ENCODE measurements around the gene PMEL. TPM values are rescaled to one million over a fixed set of nuclear protein-coding genes. Genes with fewer than 3 reads are reported as not detected.
"Not testable (repeated sequence)": the region's sequence is repeated elsewhere in the genome, so short reads cannot be mapped to it uniquely, and the experiment has no call there.

Gene PMEL
- total RNA-seq, 1 donor from 2014 or later: not detected

DNA sequence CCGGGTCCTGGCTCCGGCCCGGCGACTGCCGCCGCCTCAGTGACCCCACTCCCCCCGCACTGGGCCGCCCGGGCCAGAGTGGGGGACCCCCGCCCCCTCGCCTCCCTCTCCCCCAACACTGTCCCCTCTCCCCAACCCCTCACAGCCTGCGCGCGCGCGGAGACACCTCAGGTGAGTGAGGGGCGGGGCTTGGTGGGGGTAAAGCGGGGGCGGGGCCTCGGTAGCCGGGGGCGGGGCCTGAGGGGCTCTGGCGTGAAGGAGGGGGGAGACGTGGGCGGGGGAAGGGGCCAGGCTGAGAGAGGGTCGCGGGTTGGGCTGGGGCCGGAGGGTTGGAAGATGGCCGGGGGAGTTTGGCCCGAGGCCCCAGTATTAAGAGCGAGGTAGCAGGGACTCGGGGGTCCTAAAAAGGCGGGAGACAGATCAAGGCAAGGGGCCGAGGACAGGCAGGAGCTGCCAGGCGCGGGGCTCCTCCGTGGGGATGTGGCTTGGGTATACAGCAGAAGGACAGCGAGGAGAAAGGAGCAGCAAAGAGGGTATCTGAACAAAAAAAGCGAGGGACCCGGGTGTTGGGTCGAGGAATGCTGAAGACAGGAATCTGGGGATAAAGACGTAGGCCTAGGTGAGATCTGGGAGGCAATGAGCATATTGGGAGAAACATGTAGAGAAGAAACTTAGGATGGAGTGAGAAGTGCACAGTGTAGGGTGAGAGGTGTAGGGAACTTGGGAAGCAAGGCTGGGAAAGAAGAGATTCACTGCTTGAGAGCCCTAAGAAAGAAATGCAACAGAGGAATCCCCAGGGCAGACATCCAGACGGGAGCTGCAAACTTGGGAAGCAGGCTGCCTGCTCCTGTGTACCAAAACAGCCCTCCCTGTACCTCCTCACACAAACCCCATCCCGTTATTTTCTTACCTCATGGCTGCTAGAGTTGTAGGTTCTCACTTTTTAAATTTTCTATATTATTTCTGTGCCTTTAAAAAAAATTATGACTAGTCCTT lies 42.0 kb upstream of the PMEL start:
- Histone ChIP-seq H3K4me1 (peaks cover 0 to 2% of the 10 kb centered on the region in 2 donors), H3K27ac (peak overlapping the region; percentile 93 to 97), H3K4me3 (peak overlapping the region; percentile 78 to 98), H3K36me3 (peaks cover 13 to 23% of the 10 kb centered on the region in 2 donors), H3K27me3 (no peaks in the 10 kb centered on the region), H3K9me3 (no peaks in the 10 kb centered on the region)
- TF ChIP-seq, protein P1, sequence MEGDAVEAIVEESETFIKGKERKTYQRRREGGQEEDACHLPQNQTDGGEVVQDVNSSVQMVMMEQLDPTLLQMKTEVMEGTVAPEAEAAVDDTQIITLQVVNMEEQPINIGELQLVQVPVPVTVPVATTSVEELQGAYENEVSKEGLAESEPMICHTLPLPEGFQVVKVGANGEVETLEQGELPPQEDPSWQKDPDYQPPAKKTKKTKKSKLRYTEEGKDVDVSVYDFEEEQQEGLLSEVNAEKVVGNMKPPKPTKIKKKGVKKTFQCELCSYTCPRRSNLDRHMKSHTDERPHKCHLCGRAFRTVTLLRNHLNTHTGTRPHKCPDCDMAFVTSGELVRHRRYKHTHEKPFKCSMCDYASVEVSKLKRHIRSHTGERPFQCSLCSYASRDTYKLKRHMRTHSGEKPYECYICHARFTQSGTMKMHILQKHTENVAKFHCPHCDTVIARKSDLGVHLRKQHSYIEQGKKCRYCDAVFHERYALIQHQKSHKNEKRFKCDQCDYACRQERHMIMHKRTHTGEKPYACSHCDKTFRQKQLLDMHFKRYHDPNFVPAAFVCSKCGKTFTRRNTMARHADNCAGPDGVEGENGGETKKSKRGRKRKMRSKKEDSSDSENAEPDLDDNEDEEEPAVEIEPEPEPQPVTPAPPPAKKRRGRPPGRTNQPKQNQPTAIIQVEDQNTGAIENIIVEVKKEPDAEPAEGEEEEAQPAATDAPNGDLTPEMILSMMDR (IDR thresholded peaks at IDR 0.05): no peak
- intact Hi-C loops (cut with DNase I): loop anchor here (1.0 to 5.0 kb wide), 3 partner anchors 11 to 69 kb away; partner anchors contain the start of genes RPS26 and SUOX
- DNase-seq (ENCODE audit: low spot score in 2 of 2): peak in 1 of 2 donors; percentile 70

DNA sequence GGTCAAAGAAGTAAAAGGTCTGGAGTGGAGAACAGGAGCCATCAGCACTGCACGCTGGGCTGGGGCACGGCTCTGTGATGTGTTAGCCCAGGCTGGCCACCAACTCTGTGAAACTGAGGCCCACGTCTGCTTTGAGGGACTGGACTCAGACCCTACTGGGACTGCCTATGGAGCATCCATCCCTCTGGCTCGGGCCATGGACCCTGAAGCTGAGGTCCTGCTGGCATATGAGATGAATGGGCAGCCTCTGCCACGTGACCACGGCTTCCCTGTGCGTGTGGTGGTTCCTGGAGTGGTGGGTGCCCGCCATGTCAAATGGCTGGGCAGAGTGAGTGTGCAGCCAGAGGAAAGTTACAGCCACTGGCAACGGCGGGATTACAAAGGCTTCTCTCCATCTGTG lies 38.4 kb upstream of the PMEL start:
- TF ChIP-seq, protein P1 (IDR thresholded peaks at IDR 0.05): no peak
- Histone ChIP-seq H3K9me3 (no peaks in the 10 kb centered on the region), H3K27ac (no peak overlapping the region), H3K27me3 (no peaks in the 10 kb centered on the region), H3K36me3 (peaks cover 20 to 22% of the 10 kb centered on the region in 2 donors), H3K4me1 (peaks cover 0 to 2% of the 10 kb centered on the region in 2 donors), H3K4me3 (no peak overlapping the region)
- DNase-seq (ENCODE audit: low spot score in 2 of 2): no peak
- intact Hi-C loops (cut with DNase I): no loop called here

DNA sequence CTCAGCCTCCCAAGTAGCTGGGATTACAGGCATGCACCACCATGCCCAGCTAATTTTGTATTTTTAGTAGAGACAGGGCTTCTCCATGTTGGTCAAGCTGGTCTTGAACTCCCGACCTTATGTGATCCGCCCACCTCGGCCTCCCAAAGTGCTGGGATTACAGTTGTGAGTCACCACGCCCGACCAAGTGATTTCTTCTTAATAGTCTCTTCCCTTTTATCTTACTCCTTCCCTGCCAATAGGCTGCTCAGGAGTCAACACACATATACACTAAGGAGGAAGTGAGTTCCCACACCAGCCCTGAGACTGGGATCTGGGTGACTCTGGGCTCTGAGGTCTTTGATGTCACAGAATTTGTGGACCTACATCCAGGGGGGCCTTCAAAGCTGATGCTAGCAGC lies 37.5 kb upstream of the PMEL start:
- intact Hi-C loops (cut with DNase I); DNase-seq (ENCODE audit: low spot score in 2 of 2); H3K27ac ChIP-seq; H3K4me1 ChIP-seq; H3K27me3 ChIP-seq; H3K4me3 ChIP-seq; H3K9me3 ChIP-seq: not testable (repeated sequence)
- H3K36me3 ChIP-seq: peaks cover 20 to 22% of the 10 kb centered on the region in 2 donors

DNA sequence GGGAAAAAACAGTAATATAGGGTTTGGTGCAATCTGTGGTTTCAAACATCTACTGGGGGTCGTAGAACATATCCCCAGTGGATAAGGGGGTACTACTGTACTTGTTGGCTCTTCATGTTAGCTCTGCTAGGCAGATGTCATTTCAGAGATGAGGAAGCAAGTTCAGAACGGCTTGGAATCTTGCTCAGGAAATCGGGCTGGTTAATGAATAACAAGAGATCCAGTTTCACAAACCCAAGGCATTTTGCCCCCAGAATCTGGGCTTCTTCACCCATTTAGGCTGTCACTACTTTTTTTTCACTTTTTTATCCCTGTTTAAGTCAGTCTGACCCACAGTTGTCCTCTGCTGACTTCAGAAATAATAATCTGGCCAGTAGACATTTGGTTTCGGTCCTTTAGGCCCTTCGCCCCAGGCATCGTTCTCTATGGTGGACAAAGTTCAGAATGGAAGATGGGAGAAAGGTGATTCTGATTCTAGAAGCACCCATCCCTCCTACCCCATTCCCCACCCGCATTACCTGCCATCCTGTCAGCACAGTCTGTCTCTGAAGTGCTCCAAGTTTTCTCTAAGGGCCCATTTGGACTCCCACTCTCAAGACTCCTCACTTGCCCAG lies 35.8 kb upstream of the PMEL start:
- no peaks in the 10 kb centered on the region for H3K27me3 ChIP-seq
- H3K4me3 ChIP-seq: no peak overlapping the region
- no peaks in the 10 kb centered on the region for H3K9me3 ChIP-seq
- no peak overlapping the region for H3K27ac ChIP-seq
- peaks cover 0 to 5% of the 10 kb centered on the region in 2 donors for H3K4me1 ChIP-seq
- intact Hi-C loops (cut with DNase I): no loop called here
- no peak for DNase-seq (ENCODE audit: low spot score in 2 of 2)
- TF ChIP-seq, protein P1 (IDR thresholded peaks at IDR 0.05): no peak
- H3K36me3 ChIP-seq: peaks cover 20 to 22% of the 10 kb centered on the region in 2 donors

DNA sequence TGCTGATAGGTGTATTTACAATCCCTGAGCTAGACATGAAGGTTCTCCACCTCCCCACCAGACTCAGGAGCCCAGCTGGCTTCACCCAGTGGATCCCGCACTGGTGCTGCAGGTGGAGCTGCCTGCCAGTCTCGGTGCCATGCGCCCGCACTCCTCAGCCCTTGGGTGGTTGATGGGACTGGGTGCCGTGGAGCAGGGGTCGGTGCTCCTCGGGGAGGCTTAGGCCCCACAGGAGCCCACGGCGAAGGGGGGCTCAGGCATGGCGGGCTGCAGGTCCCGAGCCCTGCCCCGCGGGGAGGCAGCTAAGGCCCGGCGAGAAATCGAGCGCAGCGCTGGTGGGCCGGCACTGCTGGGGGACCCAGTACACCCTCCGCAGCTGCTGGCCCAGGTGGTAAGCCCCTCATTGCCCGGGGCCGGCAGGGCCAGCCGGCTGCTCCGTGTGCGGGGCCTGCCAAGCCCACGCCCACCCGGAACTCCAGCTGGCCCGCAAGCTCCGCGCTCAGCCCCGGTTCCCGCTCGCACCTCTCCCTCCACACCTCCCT lies 34.2 kb upstream of the PMEL start:
- H3K4me1 ChIP-seq; intact Hi-C loops (cut with DNase I); H3K9me3 ChIP-seq; DNase-seq (ENCODE audit: low spot score in 2 of 2); H3K27ac ChIP-seq; H3K27me3 ChIP-seq; H3K4me3 ChIP-seq: not testable (repeated sequence)
- H3K36me3 ChIP-seq: peaks cover 20 to 22% of the 10 kb centered on the region in 2 donors

DNA sequence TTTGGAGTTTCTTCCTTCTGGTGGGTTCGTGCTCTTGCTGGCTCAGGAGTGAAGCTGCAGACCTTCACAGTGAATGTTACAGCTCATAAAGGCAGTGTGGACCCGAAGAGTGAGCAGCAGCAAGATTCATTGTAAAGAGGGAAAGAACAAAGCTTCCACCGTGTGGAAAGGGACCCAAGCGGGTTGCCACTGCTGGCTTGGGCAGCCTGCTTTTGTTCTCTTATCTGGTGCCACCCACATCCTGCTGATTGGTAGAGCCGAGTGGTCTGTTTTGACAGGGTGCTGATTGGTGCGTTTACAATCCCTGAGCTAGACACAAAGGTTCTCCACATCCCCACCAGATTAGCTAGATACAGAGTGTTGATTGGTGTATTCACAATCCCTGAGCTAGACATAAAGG lies 33.7 kb upstream of the PMEL start:
- H3K4me3 ChIP-seq; intact Hi-C loops (cut with DNase I); DNase-seq (ENCODE audit: low spot score in 2 of 2); H3K4me1 ChIP-seq; H3K27ac ChIP-seq; H3K9me3 ChIP-seq; H3K27me3 ChIP-seq: not testable (repeated sequence)
- H3K36me3 ChIP-seq: peaks cover 20 to 22% of the 10 kb centered on the region in 2 donors

DNA sequence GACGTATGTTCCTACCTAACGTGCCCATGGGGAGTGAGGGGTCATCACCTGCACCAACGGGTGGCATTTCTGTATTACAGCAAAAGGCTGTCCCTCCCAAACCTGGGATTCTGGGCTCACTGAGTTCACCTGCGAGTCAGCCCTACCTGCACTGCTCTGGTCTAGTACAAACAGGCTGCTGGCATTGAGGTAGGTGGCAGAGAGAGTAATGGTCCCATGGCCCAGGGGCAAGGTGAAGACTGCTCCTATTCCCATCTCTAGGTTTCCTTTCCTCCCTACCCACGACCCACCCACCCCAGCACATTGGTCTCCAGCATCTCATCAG lies 31.7 kb upstream of the PMEL start:
- Histone ChIP-seq H3K4me1 (peaks cover 0 to 5% of the 10 kb centered on the region in 2 donors), H3K27me3 (no peaks in the 10 kb centered on the region), H3K27ac (peak overlapping the region; percentile 76 to 77), H3K36me3 (peaks cover 20 to 25% of the 10 kb centered on the region in 2 donors), H3K4me3 (peak overlapping the region; percentile 70 to 72), H3K9me3 (no peaks in the 10 kb centered on the region)
- TF ChIP-seq, protein P1 (IDR thresholded peaks at IDR 0.05): no peak
- intact Hi-C loops (cut with DNase I): loop anchor here (1.0 to 2.0 kb wide), 4 partner anchors 10 to 121 kb away; partner anchors contain the start of genes RPS26 and ZC3H10
- DNase-seq (ENCODE audit: low spot score in 2 of 2): no peak

Measured in ascending aorta (tissue), 2 donors.